ENCODE results near the gene IL17RD.

IL17RD gene

DNA sequence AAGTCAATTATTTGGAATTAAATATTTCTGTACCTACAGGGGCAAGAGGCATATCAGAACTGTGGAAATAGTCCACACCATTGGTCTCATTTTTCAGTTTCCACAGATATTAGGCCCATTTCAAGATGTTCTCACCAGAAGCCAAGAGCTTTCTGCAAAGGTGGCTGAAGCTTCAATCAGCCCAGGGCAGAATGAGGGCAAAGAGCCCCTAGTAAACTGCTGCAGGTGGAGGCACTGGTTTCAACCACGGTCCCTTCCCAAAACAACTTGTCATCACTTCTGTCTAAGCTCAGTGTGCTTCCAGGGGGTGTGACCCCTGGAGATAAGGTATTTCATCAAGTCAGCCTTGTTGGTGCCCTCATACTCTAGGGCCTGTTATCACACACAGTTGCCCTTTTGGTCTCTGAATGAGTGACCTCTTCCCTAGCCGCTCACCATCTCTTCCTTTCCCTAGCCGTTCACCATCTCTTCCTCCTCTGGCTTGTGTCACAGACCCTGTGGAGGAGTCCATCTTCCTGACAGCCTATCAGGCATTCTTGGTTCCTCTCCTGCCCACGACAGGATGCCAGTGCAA, 21.2 kb downstream of the IL17RD start:
- FAIRE-seq: no peak
- TF ChIP-seq, protein P1, sequence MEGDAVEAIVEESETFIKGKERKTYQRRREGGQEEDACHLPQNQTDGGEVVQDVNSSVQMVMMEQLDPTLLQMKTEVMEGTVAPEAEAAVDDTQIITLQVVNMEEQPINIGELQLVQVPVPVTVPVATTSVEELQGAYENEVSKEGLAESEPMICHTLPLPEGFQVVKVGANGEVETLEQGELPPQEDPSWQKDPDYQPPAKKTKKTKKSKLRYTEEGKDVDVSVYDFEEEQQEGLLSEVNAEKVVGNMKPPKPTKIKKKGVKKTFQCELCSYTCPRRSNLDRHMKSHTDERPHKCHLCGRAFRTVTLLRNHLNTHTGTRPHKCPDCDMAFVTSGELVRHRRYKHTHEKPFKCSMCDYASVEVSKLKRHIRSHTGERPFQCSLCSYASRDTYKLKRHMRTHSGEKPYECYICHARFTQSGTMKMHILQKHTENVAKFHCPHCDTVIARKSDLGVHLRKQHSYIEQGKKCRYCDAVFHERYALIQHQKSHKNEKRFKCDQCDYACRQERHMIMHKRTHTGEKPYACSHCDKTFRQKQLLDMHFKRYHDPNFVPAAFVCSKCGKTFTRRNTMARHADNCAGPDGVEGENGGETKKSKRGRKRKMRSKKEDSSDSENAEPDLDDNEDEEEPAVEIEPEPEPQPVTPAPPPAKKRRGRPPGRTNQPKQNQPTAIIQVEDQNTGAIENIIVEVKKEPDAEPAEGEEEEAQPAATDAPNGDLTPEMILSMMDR (IDR thresholded peaks at IDR 0.05; ENCODE audit: insufficient read depth, missing control alignments): no peak
- DNase-seq (ENCODE audit: insufficient read length, low spot score): no peak

DNA sequence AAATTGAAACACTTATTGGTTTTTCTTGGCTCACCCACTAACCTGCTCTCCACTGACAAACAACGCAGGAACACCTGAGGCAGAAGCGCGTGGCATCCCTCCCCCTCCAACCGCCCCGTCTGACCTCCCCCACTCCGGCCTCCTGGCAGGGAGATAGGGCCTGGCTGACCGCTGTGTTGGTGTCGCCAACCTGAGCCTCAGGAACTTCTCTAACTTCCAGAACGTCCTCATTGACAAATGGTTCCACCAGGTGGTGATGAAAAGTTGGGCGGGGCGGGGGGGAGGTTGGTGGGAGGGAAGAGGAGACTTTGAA, 22.8 kb downstream of the IL17RD start:
- TF ChIP-seq, protein P1 (IDR thresholded peaks at IDR 0.05; ENCODE audit: insufficient read depth, missing control alignments): no peak
- DNase-seq (ENCODE audit: insufficient read length, low spot score) (no peak), FAIRE-seq (no peak)

DNA sequence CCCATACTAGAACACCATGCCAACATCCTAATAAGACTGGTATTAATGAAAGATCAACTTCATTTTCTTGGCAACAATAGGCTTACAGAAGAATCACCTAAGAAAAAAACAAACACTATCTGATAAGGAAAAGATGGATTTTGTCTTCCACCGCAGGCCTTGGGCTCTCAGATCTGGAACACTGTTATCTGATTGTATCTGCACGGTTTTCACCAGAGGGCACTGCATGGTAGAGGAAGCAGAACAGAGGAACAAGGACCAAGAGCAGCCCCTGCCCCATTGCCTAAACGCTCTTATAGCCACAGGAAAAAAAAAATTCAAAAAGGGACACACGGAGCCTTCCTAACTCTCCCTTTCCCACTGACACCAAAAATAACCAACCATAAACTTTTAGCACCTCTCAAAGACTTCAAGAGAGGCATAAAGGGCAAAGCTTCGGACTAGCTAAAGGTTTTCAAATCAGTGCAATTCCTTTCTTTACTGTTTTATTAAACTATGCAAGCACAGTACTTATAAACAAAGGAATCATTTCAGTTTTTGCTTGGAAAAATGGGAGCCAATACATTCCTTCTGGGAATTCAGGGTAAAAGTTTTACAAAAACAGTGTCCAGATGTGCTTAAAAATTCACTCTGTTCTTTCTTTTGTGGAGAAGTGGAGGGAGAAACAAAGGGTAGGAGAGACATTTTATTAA, 23.3 kb downstream of the IL17RD start:
- DNase-seq (ENCODE audit: insufficient read length, low spot score) (no peak), FAIRE-seq (no peak)
- TF ChIP-seq, protein P1 (IDR thresholded peaks at IDR 0.05; ENCODE audit: insufficient read depth, missing control alignments): no peak

DNA sequence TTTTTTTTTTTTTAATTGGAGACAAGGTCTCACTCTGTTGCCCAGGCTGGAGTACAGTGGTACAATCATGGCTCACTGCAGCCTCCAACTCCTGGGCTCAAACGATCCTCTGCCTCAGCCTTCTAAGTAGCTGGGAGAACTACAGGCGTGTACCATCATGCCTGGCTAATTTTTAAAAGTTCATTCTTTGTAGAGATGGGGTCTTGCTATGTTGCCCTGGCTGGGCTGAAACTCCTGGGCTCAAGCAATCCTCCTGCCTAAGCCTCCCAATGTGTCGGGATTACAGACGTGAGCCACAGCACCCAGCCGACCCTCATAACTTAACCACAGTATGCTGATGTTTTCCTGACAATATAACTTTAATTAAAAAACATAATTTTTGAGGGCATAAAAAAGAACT, 24.3 kb downstream of the IL17RD start:
- FAIRE-seq (no peak), DNase-seq (ENCODE audit: insufficient read length, low spot score) (no peak)
- TF ChIP-seq, protein P1 (IDR thresholded peaks at IDR 0.05; ENCODE audit: insufficient read depth, missing control alignments): no peak

DNA sequence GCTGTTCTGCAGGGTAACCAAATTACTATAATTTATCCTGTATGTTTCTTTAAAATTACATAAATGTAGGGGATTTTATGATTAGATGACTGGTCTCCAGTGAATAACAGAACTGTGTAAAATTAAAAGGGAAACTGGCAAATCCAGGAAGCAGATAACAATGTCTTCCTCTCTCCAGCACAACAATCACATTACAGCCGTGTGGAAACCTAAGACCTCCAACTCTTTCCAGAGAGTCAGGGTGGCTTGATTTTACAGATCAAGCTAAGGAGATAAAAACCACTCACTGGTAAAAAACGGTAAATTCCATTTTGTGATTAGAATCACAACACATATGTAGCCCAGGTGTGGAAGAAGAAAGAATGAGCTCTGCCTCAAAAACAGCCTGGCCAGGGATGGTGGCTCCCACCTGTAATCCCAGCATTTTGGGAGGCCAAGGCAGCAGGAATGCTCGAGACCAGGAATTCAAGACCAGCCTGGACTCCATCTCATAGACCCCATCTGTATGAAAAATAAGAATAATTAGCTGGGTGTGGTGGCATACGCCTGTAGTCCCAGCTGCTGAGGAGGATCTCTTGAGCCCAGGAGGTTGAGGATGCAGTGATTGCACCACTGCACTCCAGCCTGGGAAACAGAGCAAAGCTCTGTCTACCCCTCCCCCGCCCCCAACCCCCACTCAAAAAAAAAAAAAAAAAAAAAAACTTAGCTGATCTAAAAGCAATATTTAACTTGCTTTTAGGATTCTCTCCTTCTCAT, 29.0 kb downstream of the IL17RD start:
- DNase-seq (ENCODE audit: insufficient read length, low spot score) (no peak), FAIRE-seq (no peak)
- TF ChIP-seq, protein P1 (IDR thresholded peaks at IDR 0.05; ENCODE audit: insufficient read depth, missing control alignments): no peak

GRCh38 chr3:57133157-57133556, 32.0 kb downstream of the IL17RD start:
- no peak for FAIRE-seq
- no peak for DNase-seq (ENCODE audit: insufficient read length, low spot score)
- TF ChIP-seq, protein P1 (IDR thresholded peaks at IDR 0.05; ENCODE audit: insufficient read depth, missing control alignments): no peak

DNA sequence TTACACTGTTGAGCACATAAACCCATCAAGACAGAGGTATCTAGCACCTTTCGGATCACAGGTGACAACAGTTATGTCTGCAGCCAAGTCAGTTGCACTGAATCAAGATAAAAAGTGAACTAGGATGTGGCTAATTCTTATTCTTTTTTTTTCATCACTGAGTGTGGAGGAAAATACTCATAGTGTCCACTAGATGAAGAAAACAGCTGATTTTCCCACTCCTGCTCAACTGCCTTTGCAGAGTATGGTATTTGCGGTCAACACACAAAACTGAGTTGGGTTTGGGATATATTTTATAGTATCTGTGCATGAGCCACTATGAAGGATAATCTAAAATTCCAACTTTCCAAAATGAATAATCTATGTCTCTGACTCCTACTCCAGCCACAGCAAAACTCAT, 32.5 kb downstream of the IL17RD start:
- TF ChIP-seq, protein P1 (IDR thresholded peaks at IDR 0.05; ENCODE audit: insufficient read depth, missing control alignments): no peak
- FAIRE-seq (no peak), DNase-seq (ENCODE audit: insufficient read length, low spot score) (no peak)

Data from D721Med (cell line).